ENCODE data around the gene SPINT1. TPM values are rescaled to one million over a fixed set of nuclear protein-coding genes. Genes with fewer than 3 reads are reported as not detected.
A peak's percentile ranks its signal among the peaks of the same experiment; 100 is the strongest.

The SPINT1 gene
- total and polyA plus RNA-seq, 2 experiments from 2014 or later, result 197 to 252 TPM

- no peaks in the 10 kb centered on the region for H3K9me3 ChIP-seq (ENCODE audit: low read depth)
- H3K4me3 ChIP-seq, result no peak overlapping the region
- 92% methylated on average over 5 of the region's 5 CpGs for WGBS (ENCODE audit: low lambda C conversion rate, missing lambda C conversion rate)
These were observed 47.3 kb downstream of the SPINT1 start for GRCh38 chr15:40891138-40891537.

GRCh38 chr15:40891810-40892446 is 48.1 kb downstream of the SPINT1 start:
- peaks cover 23% of the 10 kb centered on the region for H3K79me2 ChIP-seq
- H3K27me3 ChIP-seq, result no peaks in the 10 kb centered on the region
- H3K9me3 ChIP-seq (ENCODE audit: low read depth), result no peaks in the 10 kb centered on the region
- H3K36me3 ChIP-seq (replicated peaks; ENCODE audit: insufficient read depth, low read depth), result no peaks in the 10 kb centered on the region
- H3K4me1 ChIP-seq (ENCODE audit: insufficient read depth), result peaks cover 9% of the 10 kb centered on the region
- WGBS (ENCODE audit: low lambda C conversion rate, missing lambda C conversion rate), result 15% methylated on average over 4 of the region's 4 CpGs
- no peak overlapping the region for H3K4me2 ChIP-seq
- peak; percentile 76 for TF ChIP-seq CTCF (IDR thresholded peaks at IDR 0.05; ENCODE audit: poor library complexity)
- TF ChIP-seq EZH2 (IDR thresholded peaks at IDR 0.05; ENCODE audit: borderline replicate concordance), result no peak
- no peak for TF ChIP-seq EZH2phosphoT487 (IDR thresholded peaks at IDR 0.05; ENCODE audit: low read depth, severe bottlenecking, unreplicated experiment)
- no peak overlapping the region for H3K4me3 ChIP-seq
- no peak overlapping the region for H2AFZ ChIP-seq
- H3K27ac ChIP-seq, result peak overlapping the region; percentile 37
- no peaks in the 10 kb centered on the region for H4K20me1 ChIP-seq (ENCODE audit: insufficient read depth, poor library complexity, severe bottlenecking)
- DNase-seq (ENCODE audit: low spot score), result peak; percentile 81
- no peaks in the 10 kb centered on the region for H3K9me2 ChIP-seq (replicated peaks; ENCODE audit: insufficient read depth)

More at GRCh38 chr15:40891138-40891537, 47.3 kb downstream of the SPINT1 start:
- no peak for TF ChIP-seq CTCF (IDR thresholded peaks at IDR 0.05; ENCODE audit: poor library complexity)
- TF ChIP-seq EZH2 (IDR thresholded peaks at IDR 0.05; ENCODE audit: borderline replicate concordance), result no peak
- TF ChIP-seq EZH2phosphoT487 (IDR thresholded peaks at IDR 0.05; ENCODE audit: low read depth, severe bottlenecking, unreplicated experiment), result no peak
- Histone ChIP-seq H3K36me3 (replicated peaks; ENCODE audit: insufficient read depth, low read depth) (no peaks in the 10 kb centered on the region), H3K27ac (peak overlapping the region; percentile 37), H2AFZ (no peak overlapping the region), H3K27me3 (no peaks in the 10 kb centered on the region), H3K4me1 (ENCODE audit: insufficient read depth) (peaks cover 9% of the 10 kb centered on the region), H3K4me2 (no peak overlapping the region), H3K9me2 (replicated peaks; ENCODE audit: insufficient read depth) (no peaks in the 10 kb centered on the region), H3K79me2 (peaks cover 15% of the 10 kb centered on the region), H4K20me1 (ENCODE audit: insufficient read depth, poor library complexity, severe bottlenecking) (no peaks in the 10 kb centered on the region)
- DNase-seq (ENCODE audit: low spot score), result no peak

- WGBS (ENCODE audit: low lambda C conversion rate, missing lambda C conversion rate), result 78% methylated on average over 2 of the region's 2 CpGs
- peaks cover 29% of the 10 kb centered on the region for H3K79me2 ChIP-seq
- H3K9me2 ChIP-seq (replicated peaks; ENCODE audit: insufficient read depth), result no peaks in the 10 kb centered on the region
- DNase-seq (ENCODE audit: low spot score), result no peak
- no peak overlapping the region for H3K4me3 ChIP-seq
- H3K36me3 ChIP-seq (replicated peaks; ENCODE audit: insufficient read depth, low read depth), result no peaks in the 10 kb centered on the region
- H4K20me1 ChIP-seq (ENCODE audit: insufficient read depth, poor library complexity, severe bottlenecking), result no peaks in the 10 kb centered on the region
- H3K9me3 ChIP-seq (ENCODE audit: low read depth), result no peaks in the 10 kb centered on the region
- no peak overlapping the region for H2AFZ ChIP-seq
- no peak overlapping the region for H3K4me2 ChIP-seq
- no peak overlapping the region for H3K27ac ChIP-seq
- TF ChIP-seq EZH2phosphoT487 (IDR thresholded peaks at IDR 0.05; ENCODE audit: low read depth, severe bottlenecking, unreplicated experiment) (no peak), CTCF (IDR thresholded peaks at IDR 0.05; ENCODE audit: poor library complexity) (no peak), EZH2 (IDR thresholded peaks at IDR 0.05; ENCODE audit: borderline replicate concordance) (no peak)
- no peaks in the 10 kb centered on the region for H3K27me3 ChIP-seq
- peaks cover 9% of the 10 kb centered on the region for H3K4me1 ChIP-seq (ENCODE audit: insufficient read depth)
These were observed 48.7 kb downstream of the SPINT1 start for GRCh38 chr15:40892447-40893012.

Measured in hepatocyte (in vitro differentiated cells).